Sigmoid colon (tissue), 4 donors: Measurements from ENCODE around the gene RPS6KA5.

ENCODE experiments used
- POLR2A ChIP-seq, 2 donors: fragments of 450-650 bp; IDR thresholded peaks; one replicate each; pipeline ENCODE4 v1.6.1; 2016; ENCODE audit warnings: antibody characterized with exemption in 2 of 2, mild to moderate bottlenecking in 2 of 2, moderate library complexity in 2 of 2
- POLR2AphosphoS5 ChIP-seq, 4 donors: sonication (generic); formaldehyde crosslinking; IDR thresholded peaks; one replicate each; pipeline ENCODE4 v1.6.1; 2017; ENCODE audit warnings: antibody characterized with exemption in 4 of 4

DNA sequence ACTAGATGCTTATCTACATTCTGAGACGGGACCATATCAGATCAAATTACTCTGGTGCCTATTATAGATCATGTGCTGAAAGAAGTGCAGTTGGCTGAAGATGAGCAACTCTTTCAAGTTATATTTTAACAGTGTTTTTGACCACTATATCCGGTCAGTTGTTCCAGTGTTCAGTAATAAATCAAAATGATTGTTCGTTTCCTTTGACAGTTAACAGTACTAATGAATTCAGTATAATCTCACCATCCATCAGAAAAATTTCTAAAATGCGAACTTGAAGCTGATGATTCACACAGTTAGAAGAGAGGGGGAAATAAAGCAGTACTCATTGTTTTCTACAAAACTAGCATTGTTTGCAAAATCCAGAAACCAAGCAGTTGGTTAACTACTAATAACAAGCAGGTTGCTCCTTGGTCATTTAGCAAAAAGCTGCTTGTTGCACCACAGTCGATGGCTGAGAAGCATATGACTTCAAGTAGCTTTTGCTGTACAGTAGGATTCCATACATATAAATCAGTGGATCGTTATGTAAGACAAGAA lies 2.3 kb downstream of the RPS6KA5 start:
- no peak for TF ChIP-seq POLR2A (IDR thresholded peaks at IDR 0.05)
- TF ChIP-seq POLR2AphosphoS5 (IDR thresholded peaks at IDR 0.05), result no peak
